HG03460 (cell line): Measurements from ENCODE around the gene ZBTB24.

Source experiments
- ATAC-seq: cut with Tn5 transposase; IDR thresholded peaks from one replicate; pipeline ENCODE4 v1.9.1; 2021; ENCODE audit not compliant: unreplicated experiment

The ZBTB24 gene

GRCh38 chr6:109434456-109434855 is 48.6 kb downstream of the ZBTB24 start:
- no peak for ATAC-seq

GRCh38 chr6:109429496-109429895 is 53.5 kb downstream of the ZBTB24 start:
- no peak for ATAC-seq

- no peak for ATAC-seq
These were observed 54.0 kb downstream of the ZBTB24 start for GRCh38 chr6:109428889-109429477.

GRCh38 chr6:109424946-109425345 is 58.1 kb downstream of the ZBTB24 start:
- ATAC-seq: no peak

GRCh38 chr6:109421184-109421583 is 61.8 kb downstream of the ZBTB24 start:
- no peak for ATAC-seq

GRCh38 chr6:109420751-109421150 is 62.3 kb downstream of the ZBTB24 start:
- no peak for ATAC-seq

GRCh38 chr6:109417646-109418045 is 65.4 kb downstream of the ZBTB24 start:
- no peak for ATAC-seq
